HepG2 (cell line): ENCODE data around the gene LRRC8C. TPM values are rescaled to one million over a fixed set of nuclear protein-coding genes. Genes with fewer than 3 reads are reported as not detected.

Experiments used
- ATAC-seq: fragments of 200-7000 bp; cut with Tn5 transposase; 3 replicates; pipeline ENCODE4 v1.9.1; 2020; ENCODE audit warnings: mild to moderate bottlenecking, moderate library complexity
- BruUV-seq: library from RNA; stranded (reverse); fragments of 400-500 nt; replicated peaks from 2 replicates; lab custom pipeline; 2021; lab: Mats Ljungman, UMichigan
- CTCF ChIA-PET: fragments of 300-600 bp; formaldehyde crosslinking; extraction: SDS; loops from one replicate; lab custom pipeline; 2021; ENCODE audit warnings: low total read pairs, inconsistent platforms, low intra/inter-chr PET ratio; lab: Yijun Ruan, JAX
- POLR2A ChIA-PET: fragments of 350-600 bp; sonication (Branson Sonifier 250); formaldehyde crosslinking; loops from one replicate; lab custom pipeline; 2020; ENCODE audit warnings: antibody characterized with exemption, inconsistent platforms; lab: Yijun Ruan, JAX
- DNase-seq: peaks from one replicate; pipeline ENCODE4 v3.0.0-alpha.2; 2015; ENCODE audit warnings: low spot score
- FAIRE-seq: peaks from 3 replicates; lab custom pipeline; 2011; peaks lifted over from hg19 to GRCh38; lab: Jason Lieb, UNC
- H2AFZ ChIP-seq: one replicate; pipeline ENCODE4 v1.6.1; 2011; ENCODE audit warnings: low read length, inconsistent platforms
- H3K27ac ChIP-seq: fragments of 300-600 bp; 3 replicates; pipeline ENCODE4 v1.8.0; 2011; ENCODE audit warnings: mixed run types, mild to moderate bottlenecking, mixed read lengths, low read length, inconsistent platforms; ENCODE audit not compliant: insufficient read depth; ENCODE audit errors: extremely low read length
- H3K27me3 ChIP-seq, 2 experiments: fragments of 200-600 bp in 1 of 2; 2 replicates in 1 of 2; 3 replicates in 1 of 2; pipeline versions ENCODE4 v1.6.0 to v1.8.0; 2011; ENCODE audit warnings: low read length in 2 of 2, mild to moderate bottlenecking in 2 of 2, moderate library complexity in 2 of 2, inconsistent platforms in 1 of 2; ENCODE audit not compliant: insufficient read depth in 2 of 2, control insufficient read depth in 1 of 2
- H3K36me3 ChIP-seq, 2 experiments: fragments of 200-600 bp in 1 of 2; replicated peaks in 1 of 2; 2 replicates in 1 of 2; 3 replicates in 1 of 2; pipeline versions ENCODE4 v1.5.1 to v1.8.0; 2011; ENCODE audit warnings: low read length in 2 of 2, inconsistent platforms in 1 of 2; ENCODE audit not compliant: insufficient read depth in 2 of 2, control insufficient read depth in 1 of 2
- H3K4me1 ChIP-seq: 2 replicates; pipeline ENCODE4 v1.5.1; 2012; ENCODE audit warnings: low read length, inconsistent platforms; ENCODE audit not compliant: insufficient read depth
- H3K4me2 ChIP-seq: 2 replicates; pipeline ENCODE4 v1.6.0; 2011; ENCODE audit warnings: low read depth, low read length, inconsistent platforms
- H3K4me3 ChIP-seq, 3 experiments: fragments of 200-600 bp in 1 of 3; sonication (generic), shearing (Covaris generic) in 1 of 3; replicated peaks in 1 of 3; 2 replicates each; pipeline ENCODE4 v1.5.1; 2011 to 2016; ENCODE audit warnings: low read length in 3 of 3, inconsistent platforms in 2 of 3, low read depth in 2 of 3, mild to moderate bottlenecking in 2 of 3, control low read depth in 1 of 3, mixed read lengths in 1 of 3; ENCODE audit not compliant: insufficient read depth in 1 of 3
- H3K79me2 ChIP-seq: one replicate; pipeline ENCODE4 v1.6.1; 2011; ENCODE audit warnings: low read length, inconsistent platforms; ENCODE audit not compliant: insufficient read depth
- H3K9ac ChIP-seq: 2 replicates; pipeline ENCODE4 v1.6.0; 2011; ENCODE audit warnings: mild to moderate bottlenecking, low read depth, low read length, inconsistent platforms; ENCODE audit not compliant: insufficient read depth
- H3K9me3 ChIP-seq: 2 replicates; pipeline ENCODE4 v1.5.1; 2012; ENCODE audit warnings: mild to moderate bottlenecking, low read length
- H4K20me1 ChIP-seq: 2 replicates; pipeline ENCODE4 v1.6.0; 2011; ENCODE audit warnings: inconsistent platforms, mild to moderate bottlenecking, low read length, moderate library complexity; ENCODE audit not compliant: insufficient read depth
- BCL6 ChIP-seq: IDR thresholded peaks from 2 replicates; pipeline ENCODE4 v1.6.1; 2016; ENCODE audit warnings: missing genetic modification reagents, missing compliant biosample characterization
- BHLHE40 ChIP-seq: IDR thresholded peaks from 2 replicates; pipeline ENCODE4 v1.6.1; 2011; ENCODE audit warnings: low read length, improper control_type of control experiment
- HOXA3 ChIP-seq: sonication (generic); formaldehyde crosslinking; IDR thresholded peaks from 2 replicates; pipeline ENCODE4 v1.5.0; 2020; ENCODE audit warnings: missing genetic modification reagents
- KIAA2018 ChIP-seq: sonication (generic); formaldehyde crosslinking; IDR thresholded peaks from 2 replicates; pipeline ENCODE4 v1.5.0; 2020; ENCODE audit warnings: mild to moderate bottlenecking, missing genetic modification reagents, borderline replicate concordance
- MBD4 ChIP-seq: IDR thresholded peaks from 2 replicates; pipeline ENCODE4 v1.6.1; 2012; ENCODE audit warnings: low read length, inconsistent platforms, borderline replicate concordance
- MTF2 ChIP-seq: sonication (generic); formaldehyde crosslinking; IDR thresholded peaks from 2 replicates; pipeline ENCODE4 v1.5.0; 2020; ENCODE audit warnings: missing genetic modification reagents, borderline replicate concordance
- SIX4 ChIP-seq: sonication (generic); formaldehyde crosslinking; IDR thresholded peaks from 2 replicates; pipeline ENCODE4 v1.4.0; 2020; ENCODE audit warnings: missing genetic modification reagents
- ZBTB4 ChIP-seq: sonication (generic); formaldehyde crosslinking; IDR thresholded peaks from 2 replicates; pipeline ENCODE4 v1.4.0; 2020; ENCODE audit warnings: missing genetic modification reagents, mild to moderate bottlenecking, borderline replicate concordance
- ZNF263 ChIP-seq: sonication (generic); formaldehyde crosslinking; IDR thresholded peaks from 2 replicates; pipeline ENCODE4 v1.4.0; 2020; ENCODE audit warnings: missing genetic modification reagents
- ZNF33A ChIP-seq: sonication (generic); formaldehyde crosslinking; IDR thresholded peaks from 2 replicates; pipeline ENCODE4 v1.5.1; 2020; ENCODE audit warnings: missing genetic modification reagents, mild to moderate bottlenecking, moderate library complexity, borderline replicate concordance
- ZNF619 ChIP-seq: sonication (generic); formaldehyde crosslinking; IDR thresholded peaks from 2 replicates; pipeline ENCODE4 v1.4.0; 2020; ENCODE audit warnings: mild to moderate bottlenecking, missing genetic modification reagents
- ZNF724P ChIP-seq: sonication (generic); formaldehyde crosslinking; IDR thresholded peaks from 2 replicates; pipeline ENCODE4 v1.8.0; 2022; ENCODE audit warnings: missing genetic modification reagents, borderline replicate concordance
- WGBS: methylation state at CpG from one replicate; pipeline ENCODE4 v1.1.6; 2017; ENCODE audit warnings: low lambda C conversion rate; 5-methylcytosine and 5-hydroxymethylcytosine counted together
- in situ Hi-C: cut with HindIII; loops from 2 replicates; pipeline ENCODE4 v1.10.0; 2017; ENCODE audit warnings: low pct_unique_long_range_greater_than_20kb; ENCODE audit not compliant: extremely low pct_ligation_motif_present
- intact Hi-C: fragments of 100-400 bp; cut with micrococcal nuclease; formaldehyde crosslinking; loops from one replicate; pipeline ENCODE4 v1.10.0; 2022; ENCODE audit not compliant: unreplicated experiment
- polyA plus RNA-seq, 8 experiments: library from polyadenylated mRNA; depleted of rRNA in 3 of 8; stranded (reverse) in 7 of 8; unstranded in 1 of 8; fragments of >200 nt; fragmentation: Illumina TruSeq in 4 of 8; extraction: Trizol in 4 of 8; gene quantifications; 2 replicates each; pipeline versions ENCODE4 v1.2.1 to v1.2.3, GENCODE V29; 2011 to 2016; ENCODE audit warnings: low read depth in 4 of 8, missing spikeins in 1 of 8, mixed read lengths in 1 of 8; ENCODE audit not compliant: insufficient read depth in 1 of 8
- total RNA-seq, 5 experiments: library from RNA; depleted of rRNA; stranded (reverse); fragments of >200 nt; fragmentation: Illumina TruSeq; extraction: Trizol; gene quantifications; 2 replicates each; pipeline ENCODE4 v1.2.3, GENCODE V29; 2016; ENCODE audit warnings: low read depth in 1 of 5

LRRC8C gene
- total and polyA plus RNA-seq, 2 of the 13 experiments (the other 11 are each of a cell fraction or from before 2014, with no cell fraction given), result 0.22 to 0.32 TPM

- TF ChIP-seq ZNF263 (CRISPR knock-in tag) (no peak), SIX4 (no peak), BHLHE40 (no peak)
- TF ChIP-seq, all 625 proteins: peak for 0
These were observed 82.8 kb downstream of the LRRC8C start (continued) for GRCh38 chr1:89715677-89716076.

- H3K4me3 ChIP-seq, result no peak overlapping the region
- no peak for TF ChIP-seq MBD4
- no peak for TF ChIP-seq MTF2 (CRISPR knock-in tag)
- no peak for TF ChIP-seq ZNF33A
- TF ChIP-seq HOXA3 (CRISPR knock-in tag), result no peak
- no peak for TF ChIP-seq KIAA2018 (CRISPR knock-in tag)
- no peak for TF ChIP-seq ZNF619 (CRISPR knock-in tag)
- no peak for TF ChIP-seq ZBTB4
- TF ChIP-seq BCL6 (CRISPR knock-in tag), result no peak
- TF ChIP-seq ZNF724P, result no peak
These were observed 86.8 kb downstream of the LRRC8C start for GRCh38 chr1:89719502-89720306.

More at GRCh38 chr1:89719502-89720306, 86.8 kb downstream of the LRRC8C start:
- 40% methylated on average over 5 of the region's 5 CpGs for WGBS
- Histone ChIP-seq H3K9me3 (no peaks in the 10 kb centered on the region), H3K27ac (no peak overlapping the region), H3K27me3 (no peaks in the 10 kb centered on the region), H3K4me1 (no peaks in the 10 kb centered on the region), H3K9ac (no peak overlapping the region), H3K36me3 (no peaks in the 10 kb centered on the region), H2AFZ (no peak overlapping the region), H4K20me1 (no peaks in the 10 kb centered on the region), H3K79me2 (no peaks in the 10 kb centered on the region), H3K4me2 (no peak overlapping the region)
- ChIA-PET POLR2A (no interaction called here), CTCF (no interaction called here)
- in situ Hi-C loops, result no loop called here
- FAIRE-seq, result no peak
- intact Hi-C loops, result no loop called here
- no TSS peak for BruUV-seq
- no peak for ATAC-seq
- no peak for DNase-seq
